Kidney (tissue), 14 donors: ENCODE measurements around the gene GOLGA8B. TPM values are rescaled to one million over a fixed set of nuclear protein-coding genes. Genes with fewer than 3 reads are reported as not detected.

Source experiments
- DNase-seq, 5 donors: peaks; one replicate each; pipeline ENCODE4 v3.0.0-alpha.2; 2013 to 2020
- FAIRE-seq: peaks from 2 replicates; lab custom pipeline; 2012; peaks lifted over from hg19 to GRCh38; lab: Jason Lieb, UNC
- H3K27ac ChIP-seq, 2 donors: one replicate each; pipeline ENCODE4 v1.7.0; 2013; ENCODE audit warnings: low read depth in 2 of 2, low read length in 2 of 2, inconsistent platforms in 1 of 2
- H3K27me3 ChIP-seq: one replicate; pipeline ENCODE4 v1.7.1; 2013; ENCODE audit warnings: low read length, inconsistent platforms; ENCODE audit not compliant: control insufficient read depth, insufficient read depth
- H3K36me3 ChIP-seq, 3 donors: one replicate each; pipeline versions ENCODE4 v1.7.0 to v1.7.1; 2013; ENCODE audit warnings: low read length in 3 of 3, control low read depth in 1 of 3, inconsistent platforms in 1 of 3; ENCODE audit not compliant: insufficient read depth in 3 of 3, control insufficient read depth in 2 of 3
- H3K4me1 ChIP-seq, 3 donors: one replicate each; pipeline versions ENCODE4 v1.7.0 to v1.7.1; 2013; ENCODE audit warnings: low read length in 3 of 3, inconsistent platforms in 1 of 3, low read depth in 1 of 3; ENCODE audit not compliant: control insufficient read depth in 2 of 3, insufficient read depth in 2 of 3
- H3K4me3 ChIP-seq, 3 donors: one replicate each; pipeline versions ENCODE4 v1.7.0 to v1.8.1; 2013; ENCODE audit warnings: low read length in 3 of 3, control low read depth in 1 of 3, inconsistent platforms in 1 of 3
- H3K9ac ChIP-seq, 3 donors: one replicate each; pipeline versions ENCODE4 v1.7.0 to v1.7.1; 2013; ENCODE audit warnings: low read length in 3 of 3, control low read depth in 1 of 3, inconsistent platforms in 1 of 3
- H3K9me3 ChIP-seq, 3 donors: one replicate each; pipeline versions ENCODE4 v1.7.0 to v1.7.1; 2013; ENCODE audit warnings: low read length in 3 of 3, control low read depth in 1 of 3, inconsistent platforms in 1 of 3; ENCODE audit not compliant: control insufficient read depth in 2 of 3, insufficient read depth in 1 of 3
- intact Hi-C: fragments of 100-400 bp; cut with DNase I; formaldehyde crosslinking; loops from one replicate; pipeline ENCODE4 v1.11.1; 2022
- polyA plus RNA-seq: library from polyadenylated mRNA; stranded (reverse); fragments of 350-450 nt; fragmentation: Illumina TruSeq; extraction: RNeasy Lipid Tissue Mini Kit (QIAGEN cat#74804); gene quantifications from one replicate; pipeline ENCODE4 v1.2.3, GENCODE V29; 2014; ENCODE audit warnings: low read depth, low replicate concordance; ENCODE audit not compliant: insufficient read depth
- total RNA-seq: library from RNA; stranded (reverse); fragmentation: NEBNext Ultra II Directional; extraction: Animal tissue kit (Norgen Biotek cat#: 25700); gene quantifications from one replicate; pipeline ENCODE4 v1.2.1, GENCODE V29; 2021
- TF ChIP-seq, protein P1 (sequence below): IDR thresholded peaks from 3 replicates; pipeline ENCODE4 v1.5.1; 2012; ENCODE audit warnings: mild to moderate bottlenecking, moderate library complexity, borderline replicate concordance; ENCODE audit not compliant: insufficient read depth; ENCODE audit errors: extremely low read depth
- donor health status: control.
- donor health status: control.
- donor health status: control.
- donor health status: control.
- donor health status: control.
- donor health status: DM: yes; HTN: yes; CAD: no.
- donor health status: Normal renal cell carcinoma (clear cell type).

Gene GOLGA8B
- total and polyA plus RNA-seq, 2 donors from 2014 or later = 21.4 to 125 TPM

DNA sequence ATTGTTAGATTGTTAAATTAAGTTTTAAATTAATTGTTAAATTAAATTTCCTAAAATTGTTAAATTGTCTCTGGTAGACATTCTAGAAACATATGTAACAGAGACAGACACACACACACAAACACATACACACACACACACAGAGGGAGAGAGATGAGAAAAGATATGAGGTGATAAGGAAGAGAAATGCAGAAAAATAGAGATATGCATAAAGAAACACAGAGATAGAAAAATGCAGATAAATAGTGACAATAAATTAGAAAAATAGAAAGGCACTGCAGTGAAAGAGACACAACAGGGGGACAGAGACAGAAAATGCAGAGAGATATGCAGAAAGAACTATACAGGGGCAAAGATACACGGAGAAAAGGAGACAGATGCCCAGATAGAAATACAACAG is 25.1 kb upstream of the GOLGA8B start:
- no peak overlapping the region for H3K27ac ChIP-seq
- intact Hi-C loops = no loop called here
- no peak for DNase-seq
- no peak for FAIRE-seq
- TF ChIP-seq, protein P1, sequence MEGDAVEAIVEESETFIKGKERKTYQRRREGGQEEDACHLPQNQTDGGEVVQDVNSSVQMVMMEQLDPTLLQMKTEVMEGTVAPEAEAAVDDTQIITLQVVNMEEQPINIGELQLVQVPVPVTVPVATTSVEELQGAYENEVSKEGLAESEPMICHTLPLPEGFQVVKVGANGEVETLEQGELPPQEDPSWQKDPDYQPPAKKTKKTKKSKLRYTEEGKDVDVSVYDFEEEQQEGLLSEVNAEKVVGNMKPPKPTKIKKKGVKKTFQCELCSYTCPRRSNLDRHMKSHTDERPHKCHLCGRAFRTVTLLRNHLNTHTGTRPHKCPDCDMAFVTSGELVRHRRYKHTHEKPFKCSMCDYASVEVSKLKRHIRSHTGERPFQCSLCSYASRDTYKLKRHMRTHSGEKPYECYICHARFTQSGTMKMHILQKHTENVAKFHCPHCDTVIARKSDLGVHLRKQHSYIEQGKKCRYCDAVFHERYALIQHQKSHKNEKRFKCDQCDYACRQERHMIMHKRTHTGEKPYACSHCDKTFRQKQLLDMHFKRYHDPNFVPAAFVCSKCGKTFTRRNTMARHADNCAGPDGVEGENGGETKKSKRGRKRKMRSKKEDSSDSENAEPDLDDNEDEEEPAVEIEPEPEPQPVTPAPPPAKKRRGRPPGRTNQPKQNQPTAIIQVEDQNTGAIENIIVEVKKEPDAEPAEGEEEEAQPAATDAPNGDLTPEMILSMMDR = no peak
- H3K4me1 ChIP-seq = no peaks in the 10 kb centered on the region
- no peaks in the 10 kb centered on the region for H3K27me3 ChIP-seq
- H3K4me3 ChIP-seq = no peak overlapping the region
- no peaks in the 10 kb centered on the region for H3K36me3 ChIP-seq
- H3K9ac ChIP-seq = no peak overlapping the region
- H3K9me3 ChIP-seq = no peaks in the 10 kb centered on the region

- no peak overlapping the region for H3K9ac ChIP-seq
- no peaks in the 10 kb centered on the region for H3K4me1 ChIP-seq
- TF ChIP-seq, protein P1 = no peak
- H3K9me3 ChIP-seq = no peaks in the 10 kb centered on the region
- H3K36me3 ChIP-seq = no peaks in the 10 kb centered on the region
- no peak overlapping the region for H3K27ac ChIP-seq
- intact Hi-C loops = no loop called here
- H3K27me3 ChIP-seq = no peaks in the 10 kb centered on the region
- DNase-seq (no peak), FAIRE-seq (peak; percentile 58)
- H3K4me3 ChIP-seq = no peak overlapping the region
Observed at GRCh38 chr15:34607832-34608231, 24.4 kb upstream of the GOLGA8B start.

- intact Hi-C loops = no loop called here
- no peaks in the 10 kb centered on the region for H3K4me1 ChIP-seq
- no peak overlapping the region for H3K27ac ChIP-seq
- DNase-seq (no peak), FAIRE-seq (no peak)
- H3K4me3 ChIP-seq = no peak overlapping the region
- H3K9me3 ChIP-seq = no peaks in the 10 kb centered on the region
- no peaks in the 10 kb centered on the region for H3K27me3 ChIP-seq
- no peaks in the 10 kb centered on the region for H3K36me3 ChIP-seq
- no peak overlapping the region for H3K9ac ChIP-seq
- TF ChIP-seq, protein P1 = no peak
Observed at GRCh38 chr15:34606545-34606944, 23.1 kb upstream of the GOLGA8B start.

DNA sequence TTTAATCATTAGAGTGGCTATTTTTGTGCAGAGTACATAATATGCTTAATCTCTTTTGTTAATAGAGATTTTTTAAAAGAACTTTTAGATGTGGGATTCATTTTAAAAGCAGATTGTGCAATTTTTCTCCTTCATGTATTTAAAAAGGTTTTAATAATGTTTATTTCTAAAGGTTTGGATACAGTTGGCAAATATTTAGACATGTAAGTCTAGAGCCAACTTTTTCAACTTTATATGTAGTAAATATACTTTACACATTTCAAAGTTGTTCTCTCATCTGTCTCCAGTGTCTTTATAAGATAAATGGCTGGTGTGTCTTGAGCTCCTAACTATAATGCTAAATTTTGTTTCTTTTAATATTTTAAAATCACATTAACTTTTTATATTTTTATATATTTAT is 22.7 kb upstream of the GOLGA8B start:
- Histone ChIP-seq H3K4me3 (no peak overlapping the region), H3K9me3 (no peaks in the 10 kb centered on the region), H3K27ac (no peak overlapping the region), H3K36me3 (no peaks in the 10 kb centered on the region), H3K4me1 (no peaks in the 10 kb centered on the region), H3K9ac (no peak overlapping the region), H3K27me3 (no peaks in the 10 kb centered on the region)
- DNase-seq = no peak
- TF ChIP-seq, protein P1 = no peak
- no peak for FAIRE-seq
- intact Hi-C loops = no loop called here
